B cell (primary cell): ENCODE measurements around the gene NVL. TPM values are rescaled to one million over a fixed set of nuclear protein-coding genes. Genes with fewer than 3 reads are reported as not detected.
"Not testable (repeated sequence)": the region's sequence is repeated elsewhere in the genome, so short reads cannot be mapped to it uniquely, and the experiment has no call there.

Experiments
- ATAC-seq: fragments of 200-7000 bp; cut with Tn5 transposase; one replicate; pipeline ENCODE4 v1.10.0; 2021; ENCODE audit warnings: low read depth, mild to moderate bottlenecking, moderate number of reproducible peaks, moderate library complexity
- CTCF ChIA-PET: fragments of 350-600 bp; sonication (Branson Sonifier 250); formaldehyde crosslinking; loops from one replicate; lab custom pipeline; 2021; ENCODE audit warnings: antibody characterized with exemption, inconsistent platforms; lab: Charles Lee
- POLR2A ChIA-PET: fragments of 350-600 bp; sonication (Branson Sonifier 250); formaldehyde crosslinking; loops from one replicate; lab custom pipeline; 2021; ENCODE audit warnings: antibody characterized with exemption; lab: Charles Lee
- DNase-seq: peaks from one replicate; pipeline ENCODE4 v3.0.0; 2013
- H2AFZ ChIP-seq: 2 replicates; pipeline ENCODE4 v1.6.1; 2012; ENCODE audit warnings: mild to moderate bottlenecking, low read depth, low read length; ENCODE audit not compliant: insufficient read depth, poor library complexity, severe bottlenecking
- H3K27ac ChIP-seq, 2 donors: 1 replicate in 1 of 2; 2 replicates in 1 of 2; pipeline ENCODE4 v1.5.1; 2012 to 2013; ENCODE audit warnings: low read length in 2 of 2, mild to moderate bottlenecking in 2 of 2, moderate library complexity in 1 of 2
- H3K27me3 ChIP-seq, 4 experiments: fragments of 200-600 bp in 1 of 4; sonication (generic) in 1 of 4; replicated peaks in 1 of 4; 1 replicate in 2 of 4; 2 replicates in 2 of 4; pipeline versions ENCODE4 v1.6.1 to v1.7.0; 2013 to 2016; ENCODE audit warnings: low read length in 3 of 4, mild to moderate bottlenecking in 2 of 4, mixed read lengths in 1 of 4, moderate library complexity in 1 of 4; ENCODE audit not compliant: insufficient read depth in 4 of 4, control insufficient read depth in 3 of 4; ENCODE audit errors: control extremely low read depth in 1 of 4
- H3K36me3 ChIP-seq, 2 experiments: replicated peaks in 1 of 2; 1 replicate in 1 of 2; 2 replicates in 1 of 2; pipeline versions ENCODE4 v1.6.1 to v1.7.1; 2013; ENCODE audit warnings: low read length in 1 of 2; ENCODE audit not compliant: insufficient read depth in 2 of 2, control insufficient read depth in 1 of 2; ENCODE audit errors: control extremely low read depth in 1 of 2, extremely low read depth in 1 of 2
- H3K4me1 ChIP-seq, 2 donors: fragments of 200-600 bp in 1 of 2; sonication (generic) in 1 of 2; 1 replicate in 1 of 2; 2 replicates in 1 of 2; pipeline versions ENCODE4 v1.5.1 to v1.6.1; 2013 to 2017; ENCODE audit warnings: low read length in 2 of 2; ENCODE audit not compliant: control insufficient read depth in 2 of 2, insufficient read depth in 2 of 2
- H3K4me2 ChIP-seq: replicated peaks from 2 replicates; pipeline ENCODE3; 2012; ENCODE audit warnings: mild to moderate bottlenecking, low read depth, low read length; ENCODE audit not compliant: poor library complexity, severe bottlenecking
- H3K4me3 ChIP-seq, 5 experiments: fragments of 200-600 bp in 1 of 5; sonication (generic) in 1 of 5; 1 replicate in 3 of 5; 2 replicates in 2 of 5; pipeline versions ENCODE4 v1.5.1 to v1.7.0; 2011 to 2016; ENCODE audit warnings: low read length in 4 of 5, mild to moderate bottlenecking in 4 of 5, low read depth in 2 of 5, control low read depth in 1 of 5, moderate library complexity in 1 of 5; ENCODE audit not compliant: insufficient read depth in 1 of 5; ENCODE audit errors: control extremely low read depth in 1 of 5, extremely low read depth in 1 of 5
- H3K79me2 ChIP-seq: fragments of 200-600 bp; sonication (generic); one replicate; pipeline ENCODE4 v1.6.0; 2016; ENCODE audit warnings: low read length; ENCODE audit not compliant: control insufficient read depth, insufficient read depth
- H3K9ac ChIP-seq: fragments of 200-600 bp; sonication (generic); 2 replicates; pipeline ENCODE4 v1.6.1; 2017; ENCODE audit warnings: mild to moderate bottlenecking, low read length, moderate library complexity
- H3K9me3 ChIP-seq, 3 donors: one replicate each; pipeline versions ENCODE4 v1.6.1 to v1.7.1; 2013; ENCODE audit warnings: low read length in 2 of 3; ENCODE audit not compliant: control insufficient read depth in 2 of 3, insufficient read depth in 1 of 3; ENCODE audit errors: control extremely low read depth in 1 of 3
- H4K20me1 ChIP-seq: 2 replicates; pipeline ENCODE4 v1.6.0; 2012; ENCODE audit warnings: mild to moderate bottlenecking, low read length; ENCODE audit not compliant: insufficient read depth, control insufficient read depth, poor library complexity, severe bottlenecking
- H3K27ac Mint-ChIP-seq: one replicate; pipeline ENCODE4 v1.8.0; 2021; ENCODE audit warnings: mixed read lengths
- H3K27me3 Mint-ChIP-seq: one replicate; pipeline ENCODE4 v1.8.0; 2021; ENCODE audit warnings: mixed read lengths
- H3K4me1 Mint-ChIP-seq: one replicate; pipeline ENCODE4 v1.8.0; 2021; ENCODE audit warnings: mixed read lengths
- H3K4me3 Mint-ChIP-seq: one replicate; pipeline ENCODE4 v1.8.0; 2021; ENCODE audit warnings: mixed read lengths
- H3K9me3 Mint-ChIP-seq: one replicate; pipeline ENCODE4 v1.8.0; 2022; ENCODE audit warnings: mixed read lengths; ENCODE audit not compliant: insufficient read depth
- CTCF ChIP-seq: fragments of 200-600 bp; IDR thresholded peaks from one replicate; pipeline ENCODE4 v1.8.0; 2022; ENCODE audit warnings: antibody characterized with exemption, mild to moderate bottlenecking
- EZH2 ChIP-seq: IDR thresholded peaks from 2 replicates; pipeline ENCODE4 v1.6.1; 2012; ENCODE audit warnings: borderline replicate concordance, low read depth, mild to moderate bottlenecking, moderate library complexity, low read length; ENCODE audit not compliant: insufficient read depth, poor library complexity, severe bottlenecking
- WGBS: methylation state at CpG from one replicate; pipeline ENCODE4 v1.1.5; 2013; ENCODE audit warnings: missing lambda C conversion rate; ENCODE audit not compliant: insufficient coverage; 5-methylcytosine and 5-hydroxymethylcytosine counted together
- intact Hi-C: fragments of 100-400 bp; cut with micrococcal nuclease; formaldehyde crosslinking; loops from one replicate; pipeline ENCODE4 v1.10.0; 2022
- polyA plus RNA-seq: library from polyadenylated mRNA; depleted of rRNA; stranded (reverse); fragments of >200 nt; gene quantifications from 2 replicates; pipeline ENCODE4 v1.2.3, GENCODE V29; 2012
- total RNA-seq, 2 donors: library from RNA; stranded (reverse); fragments of 120-200 nt in 1 of 2; gene quantifications; 1 replicate in 1 of 2; 2 replicates in 1 of 2; pipeline versions ENCODE4 v1.2.3 to v1.2.4, GENCODE V29; 2013 to 2022

NVL gene
- total and polyA plus RNA-seq, 2 donors (not counting 1 experiment from before 2014, with no cell fraction given), result 28.1 to 45.5 TPM

GRCh38 chr1:224211206-224211962 is 118.6 kb downstream of the NVL start:
- no peak overlapping the region for H3K4me3 ChIP-seq
- H3K4me1 ChIP-seq, result peaks cover 2 to 26% of the 10 kb centered on the region in 2 donors
- TF ChIP-seq EZH2 (no peak), CTCF (no peak)
- Mint-ChIP-seq H3K4me1 (peaks cover 22% of the 10 kb centered on the region), H3K27ac (no peak overlapping the region), H3K9me3 (no peaks in the 10 kb centered on the region), H3K27me3 (no peaks in the 10 kb centered on the region), H3K4me3 (no peak overlapping the region)
- no peak overlapping the region for H3K27ac ChIP-seq
- ChIA-PET CTCF (no interaction called here), POLR2A (no interaction called here)
- DNase-seq, result no peak
- H4K20me1 ChIP-seq, result no peaks in the 10 kb centered on the region
- no peak overlapping the region for H2AFZ ChIP-seq
- H3K79me2 ChIP-seq, result no peaks in the 10 kb centered on the region
- H3K9ac ChIP-seq, result no peak overlapping the region
- H3K9me3 ChIP-seq, result no peaks in the 10 kb centered on the region
- no peak overlapping the region for H3K4me2 ChIP-seq
- ATAC-seq, result no peak
- no CpG with 5 or more reads among the region's 4 CpGs for WGBS
- no peaks in the 10 kb centered on the region for H3K27me3 ChIP-seq
- no peaks in the 10 kb centered on the region for H3K36me3 ChIP-seq
- intact Hi-C loops, result no loop called here

GRCh38 chr1:224205931-224206538 is 123.9 kb downstream of the NVL start:
- CTCF ChIA-PET, result interaction anchor here (0.8 to 1.0 kb wide), 3 partner anchors 8 to 547 kb away, joined by 3 to 6 read pairs (median 3); no protein-coding TSS in a partner anchor

More at GRCh38 chr1:224205931-224206538, 123.9 kb downstream of the NVL start:
- not testable (repeated sequence) for H3K9ac ChIP-seq, H3K36me3 ChIP-seq, DNase-seq, H3K9me3 Mint-ChIP-seq, H4K20me1 ChIP-seq, ATAC-seq, H3K9me3 ChIP-seq, H3K4me3 ChIP-seq, H3K79me2 ChIP-seq, H3K27me3 Mint-ChIP-seq, H3K27me3 ChIP-seq
- H3K4me2 ChIP-seq, result peak overlapping the region; percentile 73
- intact Hi-C loops, result loop anchor here (2.0 kb wide), 1 partner anchor 23 kb away; the partner anchor contains the start of gene DEGS1
- POLR2A ChIA-PET, result interaction anchor here (2.4 kb wide), 1 partner anchor 23 kb away, joined by 9 read pairs; the partner anchor contains the start of gene DEGS1
- WGBS, result 80% methylated on average over 8 of the region's 10 CpGs
- peak overlapping the region; percentile 44 to 71 for H3K27ac ChIP-seq
- peak overlapping the region; percentile 66 for H3K27ac Mint-ChIP-seq
- peak overlapping the region; percentile 55 for H2AFZ ChIP-seq
- peak overlapping the region; percentile 76 for H3K4me3 Mint-ChIP-seq
- peaks cover 43% of the 10 kb centered on the region for H3K4me1 Mint-ChIP-seq
- H3K4me1 ChIP-seq, result peaks cover 38 to 52% of the 10 kb centered on the region in 2 donors
